HL-60/S4 treated with phorbol 12-myristate 13-acetate at 8.2 ng/mL for 4 days and 3 days (cell line): ENCODE results near the gene MSX2.
"Not testable (repeated sequence)": the region's sequence is repeated elsewhere in the genome, so short reads cannot be mapped to it uniquely, and the experiment has no call there.

ENCODE experiments used
- in situ Hi-C: fragments of 300-500 bp; cut with MboI; formaldehyde crosslinking; loops from 2 replicates; pipeline ENCODE4 v1.15.0; 2022; ENCODE audit warnings: low sequenced_read_pairs

MSX2 gene

GRCh38 chr5:174732036-174733020, 7.9 kb downstream of the MSX2 start:
- in situ Hi-C loops = no loop called here

GRCh38 chr5:174733091-174733690, 8.8 kb downstream of the MSX2 start:
- in situ Hi-C loops = no loop called here

GRCh38 chr5:174733836-174734235, 9.5 kb downstream of the MSX2 start:
- in situ Hi-C loops = no loop called here

- in situ Hi-C loops = no loop called here
Measured at GRCh38 chr5:174734571-174735497, 10.5 kb downstream of the MSX2 start.

- in situ Hi-C loops = no loop called here
Measured at GRCh38 chr5:174735498-174736330, 11.3 kb downstream of the MSX2 start.

GRCh38 chr5:174736331-174736721, 11.9 kb downstream of the MSX2 start:
- in situ Hi-C loops = no loop called here

GRCh38 chr5:174736777-174737176, 12.4 kb downstream of the MSX2 start:
- in situ Hi-C loops = no loop called here

GRCh38 chr5:174737330-174737729, 12.9 kb downstream of the MSX2 start:
- in situ Hi-C loops = no loop called here

- in situ Hi-C loops = no loop called here
Measured at GRCh38 chr5:174741352-174741751, 17.0 kb downstream of the MSX2 start.

- in situ Hi-C loops = no loop called here
Measured at GRCh38 chr5:174744896-174745295, 20.5 kb downstream of the MSX2 start.

- in situ Hi-C loops = no loop called here
Measured at GRCh38 chr5:174745590-174746103, 21.3 kb downstream of the MSX2 start.

GRCh38 chr5:174750711-174751110, 26.3 kb downstream of the MSX2 start:
- in situ Hi-C loops = no loop called here

- in situ Hi-C loops = no loop called here
Measured at GRCh38 chr5:174751154-174752000, 27.0 kb downstream of the MSX2 start.

- in situ Hi-C loops = no loop called here
Measured at GRCh38 chr5:174752121-174752520, 27.7 kb downstream of the MSX2 start.

GRCh38 chr5:174755106-174755505, 30.7 kb downstream of the MSX2 start:
- in situ Hi-C loops = no loop called here

GRCh38 chr5:174759091-174759490, 34.7 kb downstream of the MSX2 start:
- in situ Hi-C loops = no loop called here

GRCh38 chr5:174760721-174761120, 36.3 kb downstream of the MSX2 start:
- in situ Hi-C loops = no loop called here

GRCh38 chr5:174761341-174761740, 37.0 kb downstream of the MSX2 start:
- in situ Hi-C loops = not testable (repeated sequence)

- in situ Hi-C loops = no loop called here
Measured at GRCh38 chr5:174764309-174764708, 39.9 kb downstream of the MSX2 start.
